GM21737 (cell line): ENCODE data around the gene CPHXL2.

Source experiments
- ATAC-seq: cut with Tn5 transposase; IDR thresholded peaks from one replicate; pipeline ENCODE4 v1.9.1; 2021; ENCODE audit warnings: mild to moderate bottlenecking, moderate library complexity; ENCODE audit not compliant: unreplicated experiment

The CPHXL2 gene

DNA sequence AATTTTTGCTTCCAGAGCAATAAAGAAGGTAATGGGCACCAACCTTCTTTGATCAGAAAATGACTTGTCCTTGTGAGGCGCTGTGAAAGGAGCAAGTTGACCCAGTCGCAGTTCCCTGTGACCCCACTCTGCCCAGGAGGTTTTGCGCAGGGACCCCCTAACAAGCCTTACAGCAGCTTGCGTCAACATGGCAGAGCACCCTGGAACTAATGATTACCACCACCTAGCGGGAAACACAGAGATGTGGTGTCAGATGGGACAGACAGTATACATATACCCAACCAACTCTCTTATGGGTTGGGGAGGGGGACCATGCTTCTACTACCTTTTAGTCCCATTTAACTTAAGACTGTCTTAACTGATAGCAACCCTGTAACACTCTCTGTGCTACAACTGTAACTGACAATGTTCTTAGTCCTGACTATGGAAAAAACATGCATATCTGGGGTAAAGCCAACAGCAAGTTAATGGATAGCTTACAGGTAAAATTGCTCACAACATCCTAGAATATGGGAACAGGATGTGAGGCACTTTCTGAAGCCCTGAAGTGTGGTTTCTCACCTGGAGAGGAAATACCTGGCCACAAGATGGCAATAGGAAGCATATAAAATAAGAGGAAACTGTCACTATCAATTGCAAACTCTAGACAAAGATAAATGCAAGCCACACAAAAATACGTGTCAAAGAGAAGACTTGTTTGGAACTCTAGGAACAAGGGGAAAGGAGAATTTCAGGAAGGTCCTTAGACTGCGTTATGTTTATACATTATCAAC lies 32.4 kb downstream of the CPHXL2 start:
- no peak for ATAC-seq

DNA sequence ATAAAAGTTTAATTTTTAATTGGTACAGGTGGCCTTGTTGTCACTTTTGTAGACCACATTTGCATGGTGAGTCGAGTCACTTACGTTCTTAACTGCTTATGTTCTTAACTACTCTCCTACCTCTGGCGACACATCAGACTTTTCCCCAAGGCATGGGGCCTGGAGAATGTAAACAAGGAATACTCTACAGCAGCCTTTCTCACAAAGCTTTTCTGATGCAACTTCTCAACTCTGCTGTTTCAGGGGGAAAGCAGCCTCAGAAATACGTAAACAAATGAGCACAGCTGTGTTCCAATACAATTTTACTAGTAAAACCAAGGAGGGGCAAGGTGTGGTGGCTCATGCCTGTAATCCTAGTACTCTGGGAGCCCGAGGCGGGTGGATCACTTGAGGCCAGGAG lies 36.2 kb downstream of the CPHXL2 start:
- ATAC-seq, result no peak

DNA sequence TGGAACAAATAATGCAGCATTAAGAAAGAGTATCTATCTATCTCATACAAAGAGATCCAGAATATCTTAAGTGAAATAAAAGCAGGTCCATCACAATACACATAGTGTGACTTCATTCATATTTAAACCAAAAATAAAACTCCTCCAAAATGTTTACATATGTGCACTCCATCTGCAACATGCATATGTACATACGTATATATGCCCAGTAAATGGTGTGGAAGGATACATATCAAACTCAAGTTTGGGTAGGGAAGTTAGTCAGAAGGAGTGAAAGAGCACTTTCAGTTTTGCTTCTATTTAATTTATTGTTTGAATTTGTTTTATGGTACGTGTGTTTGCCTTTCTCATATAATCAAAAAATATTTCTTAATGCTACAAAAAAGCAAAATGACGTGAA lies 41.8 kb downstream of the CPHXL2 start:
- no peak for ATAC-seq

DNA sequence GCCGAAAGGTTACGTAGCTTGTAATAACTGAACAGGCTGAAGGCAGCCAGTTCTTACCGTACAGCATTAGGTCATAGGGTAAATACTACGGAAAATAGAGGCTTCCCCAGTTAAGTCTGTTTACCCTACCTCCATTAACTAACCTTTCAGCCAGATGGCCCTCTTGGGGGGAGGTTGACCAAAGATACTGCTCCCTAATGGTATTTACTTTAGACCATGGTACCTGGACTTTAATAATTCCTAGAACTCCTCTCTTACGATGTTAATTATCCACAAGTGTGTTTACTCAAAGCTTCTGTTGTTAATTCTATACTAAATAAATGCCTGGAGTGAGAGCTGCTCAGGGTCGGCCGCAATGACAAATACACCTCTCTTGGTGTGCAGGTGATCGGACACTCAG lies 44.0 kb downstream of the CPHXL2 start:
- no peak for ATAC-seq

DNA sequence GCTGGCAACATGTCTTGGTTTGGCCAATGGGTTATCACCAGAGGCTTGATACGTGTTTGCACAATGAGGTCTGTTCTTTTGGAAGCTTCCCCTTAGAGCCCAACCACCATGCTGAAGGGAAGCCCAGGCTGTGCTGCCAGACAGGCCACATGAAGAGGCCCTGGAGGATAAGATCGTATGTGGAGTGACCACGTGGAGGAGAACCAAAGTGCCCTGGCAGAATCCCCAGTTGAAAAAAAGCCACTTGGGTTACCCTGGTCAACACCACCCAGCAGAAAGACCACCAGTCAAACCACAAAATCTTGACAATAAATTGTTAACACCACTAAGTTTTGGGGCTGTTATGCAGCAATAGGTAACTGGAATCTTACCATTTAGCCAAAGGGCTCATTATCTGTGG lies 46.8 kb downstream of the CPHXL2 start:
- no peak for ATAC-seq

DNA sequence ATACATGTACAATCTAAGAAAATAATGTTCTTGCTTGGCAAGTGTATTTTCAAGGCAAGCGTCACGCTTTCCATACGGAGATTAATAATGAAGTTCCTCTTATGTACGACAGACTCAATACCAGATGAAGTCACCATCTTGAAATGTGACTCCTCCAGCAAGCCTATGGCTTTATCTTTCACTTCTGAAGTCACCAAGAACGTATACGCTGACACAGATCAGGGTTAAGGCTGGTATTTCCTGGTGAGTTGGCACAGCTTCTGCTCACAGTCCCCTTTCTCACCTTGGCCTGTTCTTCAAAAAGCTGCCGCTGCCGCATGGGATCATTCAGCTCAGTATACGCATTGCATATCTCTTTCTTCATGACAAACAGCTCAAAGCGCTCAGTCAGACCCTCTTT lies 47.7 kb downstream of the CPHXL2 start:
- no peak for ATAC-seq

DNA sequence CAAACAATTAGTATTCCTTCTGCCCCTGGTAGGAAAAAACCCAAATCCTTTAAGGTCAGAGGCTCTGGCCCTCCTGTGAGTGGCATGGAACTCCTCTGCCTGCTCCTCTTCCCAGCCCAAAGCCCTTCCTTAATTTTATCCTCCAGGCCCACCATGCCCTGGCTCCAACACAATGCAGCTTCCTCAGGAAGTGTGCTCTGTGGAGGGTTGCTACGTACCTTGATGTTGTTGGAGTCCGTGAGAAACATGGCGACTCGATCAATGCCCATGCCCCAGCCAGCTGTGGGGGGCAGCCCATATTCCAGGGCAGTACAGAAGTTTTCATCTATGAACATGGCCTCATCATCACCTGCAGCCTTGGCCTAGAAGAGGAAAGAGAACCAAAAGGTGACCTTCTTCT lies 48.5 kb downstream of the CPHXL2 start:
- ATAC-seq, result no peak

DNA sequence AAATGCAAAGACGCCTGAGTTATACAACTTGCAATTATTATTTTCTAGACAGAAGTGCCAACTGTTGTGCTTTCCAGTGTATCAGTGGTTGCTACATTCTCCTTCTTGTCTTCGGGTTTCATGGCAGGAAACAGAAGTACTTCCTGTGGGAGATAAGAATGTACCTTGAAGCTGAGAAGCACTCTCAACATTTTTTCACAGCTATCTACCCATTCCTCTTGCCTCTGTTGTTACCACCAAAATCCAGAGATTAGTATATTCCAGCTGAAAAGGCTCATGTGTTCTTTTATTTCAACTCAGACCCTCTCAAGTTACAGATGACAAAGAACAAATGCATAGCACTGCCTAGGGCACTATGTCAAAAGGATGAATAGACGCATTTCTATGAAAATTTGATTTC lies 49.0 kb downstream of the CPHXL2 start:
- no peak for ATAC-seq

DNA sequence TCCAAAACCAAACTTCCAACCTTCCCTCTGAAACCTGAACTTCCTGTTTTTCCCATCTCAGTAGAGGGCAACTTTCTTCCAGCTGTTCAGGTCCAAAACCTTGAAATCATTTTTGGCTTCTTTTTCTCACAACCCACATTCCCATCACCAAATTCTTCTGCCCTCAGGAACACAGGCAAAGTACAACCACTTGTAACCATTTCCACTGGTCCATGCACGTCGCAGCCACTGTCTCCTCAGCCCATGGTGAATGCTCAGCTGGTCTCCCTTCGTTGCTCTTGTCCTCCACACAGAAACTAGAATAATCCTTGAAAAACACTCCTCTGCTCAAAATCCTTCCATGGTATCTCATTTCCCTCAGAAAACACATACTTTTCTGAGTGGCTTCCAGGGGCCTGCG lies 50.0 kb downstream of the CPHXL2 start:
- no peak for ATAC-seq

DNA sequence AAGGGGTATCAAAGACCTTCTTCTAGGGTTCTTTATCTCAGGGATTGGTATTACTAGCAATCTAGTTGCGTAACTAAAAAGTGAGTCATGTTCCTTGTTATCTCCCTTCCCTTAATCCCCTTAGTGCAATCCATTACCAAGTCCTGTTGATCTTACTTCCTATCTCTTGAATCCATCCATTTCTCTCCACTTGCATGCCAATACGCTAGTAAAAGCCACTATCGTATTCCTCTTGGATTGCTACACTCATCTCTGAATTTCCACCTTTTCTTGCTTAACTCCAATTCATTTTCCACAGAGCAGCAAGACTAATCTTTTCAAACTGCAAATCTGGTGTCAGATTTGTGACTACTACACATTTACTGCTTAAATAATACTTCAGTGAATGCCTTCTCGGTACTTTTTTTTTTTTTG lies 51.9 kb downstream of the CPHXL2 start:
- ATAC-seq, result no peak

DNA sequence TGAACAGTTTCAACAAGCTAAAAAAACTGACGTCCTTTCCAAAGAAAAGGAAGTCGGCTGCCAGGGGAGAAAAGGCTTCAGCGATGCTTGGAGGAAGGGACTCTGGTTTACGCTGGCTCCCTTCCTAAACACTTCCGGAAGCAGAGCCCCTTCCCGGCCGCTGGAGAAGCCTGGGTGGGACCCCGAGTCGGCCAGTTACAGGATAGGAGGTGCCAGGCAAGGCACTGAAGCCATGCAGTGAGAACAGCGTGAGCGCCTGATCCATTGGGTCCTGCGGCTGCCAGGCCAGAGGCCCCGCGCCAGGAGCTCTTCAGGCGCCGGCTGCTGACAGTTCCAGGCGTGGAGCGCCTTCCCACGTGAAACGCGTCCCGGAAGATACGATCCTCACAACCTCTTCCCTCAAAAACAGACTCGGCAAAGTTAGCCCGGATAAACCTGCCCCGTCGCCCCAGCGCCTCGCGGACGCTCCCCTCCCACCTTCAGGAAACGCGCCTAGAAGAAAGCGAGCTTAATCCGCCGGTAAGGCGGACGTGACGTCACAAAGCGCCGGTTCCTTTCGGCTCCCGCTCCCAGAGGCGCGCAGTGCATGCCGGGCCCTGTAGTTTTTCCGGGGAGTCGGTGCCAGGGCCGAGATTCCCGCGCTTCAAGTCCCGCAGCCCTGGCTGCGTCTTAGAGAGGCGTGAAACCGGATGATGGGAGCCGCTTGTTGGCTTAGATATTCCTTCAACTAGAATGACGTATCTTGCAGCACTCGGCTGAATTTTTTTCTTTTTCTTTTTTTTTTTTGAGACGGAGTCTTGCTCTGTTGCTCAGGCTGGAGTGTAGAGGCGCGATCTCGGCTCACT lies 53.8 kb downstream of the CPHXL2 start, which contains the start of gene ADAT1:
Gene ADAT1 (minus strand): TSS at position 521 of the 845 bp plus-strand sequence. CDS start 2,482 bp downstream, outside the sequence.
- ATAC-seq, result peak; percentile 96

DNA sequence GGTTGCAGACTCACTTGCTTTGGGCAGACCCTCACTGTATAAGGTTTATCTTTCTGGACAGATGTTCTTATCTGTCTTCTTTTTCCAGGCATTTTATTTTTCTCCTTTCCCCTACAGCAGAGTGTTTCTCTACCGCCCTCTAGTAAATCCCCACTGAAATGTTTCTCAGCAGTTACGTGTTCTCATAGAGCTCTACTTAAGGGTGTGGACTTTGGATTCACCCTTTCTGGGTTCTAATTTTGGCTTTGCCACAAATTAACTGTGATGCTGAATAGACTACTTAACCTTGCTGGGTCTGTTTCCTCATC lies 55.7 kb downstream of the CPHXL2 start:
- ATAC-seq, result no peak

DNA sequence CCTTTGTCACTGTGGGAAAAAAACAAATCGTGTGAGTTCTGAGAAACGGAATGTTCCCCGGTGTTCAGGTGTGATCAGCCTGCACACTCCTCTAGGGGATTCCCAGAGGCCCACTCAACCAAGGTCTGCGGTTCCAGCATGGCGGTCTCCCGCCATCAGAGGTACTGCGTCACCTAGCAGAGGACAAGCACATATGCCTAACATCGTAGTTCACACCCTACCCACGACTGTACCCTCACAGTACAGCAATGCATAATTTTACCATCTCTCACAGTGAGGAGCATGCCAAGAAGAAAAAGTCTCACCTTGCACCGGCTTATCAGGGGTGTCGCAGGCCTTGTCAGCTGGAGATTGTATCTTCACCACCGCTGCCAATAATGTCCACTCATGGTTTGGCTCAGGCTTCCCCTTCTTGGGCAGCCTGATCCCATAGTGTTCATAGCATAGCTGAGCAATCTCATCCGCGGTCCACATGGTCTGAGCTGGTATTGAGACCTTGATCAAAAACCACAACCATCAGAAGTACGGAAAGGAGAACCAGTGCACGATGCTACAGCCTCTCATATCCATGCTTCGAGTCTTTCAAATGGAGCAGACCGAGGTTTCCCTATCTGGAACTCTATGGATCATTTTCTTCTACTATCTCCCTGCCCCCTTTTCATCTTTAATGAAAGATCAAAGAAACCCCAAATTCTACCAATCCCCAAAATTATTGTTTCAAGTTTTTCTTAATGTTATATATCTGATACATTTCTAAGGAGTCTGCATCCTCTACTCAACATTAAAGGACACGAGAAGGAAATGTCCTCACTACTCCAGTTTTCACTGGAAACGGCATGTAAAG lies 56.3 kb downstream of the CPHXL2 start:
- ATAC-seq, result no peak

DNA sequence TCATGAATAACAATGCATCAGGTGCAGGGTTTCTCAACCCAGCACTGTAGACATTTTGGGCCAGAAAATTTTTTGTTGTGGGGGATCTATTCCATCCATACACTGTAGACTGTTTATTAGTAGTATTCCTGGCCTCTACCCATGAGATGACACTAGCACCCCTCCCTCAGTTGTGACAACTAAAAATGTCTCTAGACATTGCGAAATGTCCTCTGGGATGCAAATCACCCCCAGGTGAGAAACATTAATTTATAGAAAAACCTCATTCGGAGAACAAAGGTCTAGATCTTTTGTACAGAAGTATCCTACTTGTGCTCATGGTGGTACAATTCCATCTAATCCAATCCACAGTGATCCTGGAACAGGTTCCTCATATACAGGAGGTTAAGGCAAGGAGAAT lies 58.0 kb downstream of the CPHXL2 start:
- no peak for ATAC-seq

DNA sequence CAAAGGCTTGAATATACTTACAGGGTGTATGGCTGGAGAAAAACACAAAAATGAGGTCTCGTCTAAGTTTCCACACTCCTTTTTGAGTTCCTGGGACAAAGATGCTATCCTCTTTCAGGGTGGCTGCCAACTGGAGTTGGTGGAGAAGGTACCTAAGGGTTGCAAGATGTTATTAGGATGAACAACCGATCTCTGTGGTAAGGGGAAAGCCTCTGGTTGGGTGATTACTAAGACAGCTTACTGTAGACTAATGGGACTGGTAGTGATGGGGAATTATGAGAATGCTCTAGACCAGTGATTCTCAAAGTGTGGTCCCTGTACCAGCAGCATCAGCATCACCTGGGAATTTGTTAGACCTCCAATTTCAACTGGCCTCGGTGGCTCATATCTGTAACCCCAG lies 59.7 kb downstream of the CPHXL2 start:
- ATAC-seq, result no peak

DNA sequence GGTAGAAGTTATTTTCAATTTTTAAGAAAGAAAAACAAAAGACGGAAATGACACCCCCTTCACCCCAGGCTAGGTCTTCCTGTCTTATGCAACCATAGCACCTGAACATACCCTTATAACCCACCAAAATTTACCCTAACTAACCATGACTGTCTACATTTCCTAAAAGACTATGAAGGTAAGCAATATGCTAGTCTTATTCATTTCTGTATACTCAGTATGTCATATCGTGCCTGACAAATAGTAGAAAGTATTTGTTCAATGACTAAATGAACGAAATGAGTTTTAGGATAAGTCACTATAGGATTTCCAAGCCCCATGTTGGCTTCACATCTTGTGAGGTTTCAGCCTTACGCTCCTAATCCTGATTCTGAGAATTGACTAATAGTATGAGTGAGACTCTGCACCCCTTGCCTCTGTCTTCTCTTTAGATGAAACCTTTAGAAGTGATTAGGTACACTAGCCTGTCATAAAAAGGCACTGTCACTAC lies 60.2 kb downstream of the CPHXL2 start:
- no peak for ATAC-seq

DNA sequence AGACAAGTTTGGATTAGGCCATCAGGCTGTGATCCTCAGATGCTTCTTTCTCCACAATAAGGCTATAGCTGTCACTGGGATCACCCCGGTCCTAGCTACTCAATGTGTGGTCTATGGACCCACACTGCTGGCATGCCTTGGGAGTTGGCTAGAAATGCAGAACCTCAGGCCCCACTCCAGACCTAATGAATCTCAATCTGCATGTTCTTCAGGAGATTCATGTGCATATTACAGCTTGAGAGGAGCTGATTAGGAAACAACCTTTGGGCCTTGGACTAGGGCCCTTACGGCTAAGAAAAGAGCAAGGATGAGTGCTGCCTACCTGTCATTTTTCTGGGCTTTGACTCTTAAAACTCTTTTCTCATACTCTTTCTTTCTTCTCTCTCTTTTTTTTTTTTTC lies 61.2 kb downstream of the CPHXL2 start:
- no peak for ATAC-seq

DNA sequence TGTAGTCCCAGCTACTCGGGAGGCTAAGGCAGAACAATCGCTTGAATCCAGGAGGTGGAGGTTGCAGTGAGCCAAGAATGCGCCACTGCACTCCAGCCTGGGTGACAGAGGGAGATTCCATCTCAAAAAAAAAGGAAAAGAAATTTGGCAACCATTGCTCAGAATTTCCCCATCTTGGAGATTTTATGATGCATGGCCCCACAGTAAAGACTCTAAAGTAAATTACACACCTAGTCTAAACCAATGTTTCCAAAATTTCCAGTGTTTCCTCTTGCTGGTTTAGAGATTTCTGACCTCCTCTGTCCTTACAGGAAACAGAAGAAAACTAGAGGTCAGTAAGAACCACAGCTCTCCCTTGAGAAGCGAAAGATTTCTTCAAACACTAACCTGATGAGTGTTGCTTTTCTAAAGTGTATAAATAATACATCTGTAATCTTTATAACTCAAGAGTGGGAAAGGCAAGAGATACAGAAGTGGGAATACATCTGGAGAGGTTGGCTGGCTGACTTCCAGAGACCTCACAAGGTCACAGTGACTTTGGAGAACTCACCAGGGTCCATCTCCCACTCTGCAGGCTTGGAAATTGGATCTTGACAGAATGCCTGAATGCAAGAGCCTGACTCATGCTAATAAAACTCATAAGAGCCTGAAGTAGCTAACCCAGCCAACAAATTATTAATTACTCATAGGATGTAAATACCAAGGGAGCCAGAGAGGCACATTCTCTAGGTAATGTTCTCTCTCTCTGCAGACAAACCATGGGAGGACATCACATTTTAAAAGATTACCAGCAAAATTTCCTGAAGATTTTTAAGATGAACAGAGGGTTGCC lies 62.5 kb downstream of the CPHXL2 start:
- no peak for ATAC-seq
